GM21737 (cell line): Measurements from ENCODE around the gene C6orf52.
"Not testable (repeated sequence)": the region's sequence is repeated elsewhere in the genome, so short reads cannot be mapped to it uniquely, and the experiment has no call there.

Experiments used
- ATAC-seq: cut with Tn5 transposase; IDR thresholded peaks from one replicate; pipeline ENCODE4 v1.9.1; 2021; ENCODE audit warnings: mild to moderate bottlenecking, moderate library complexity; ENCODE audit not compliant: unreplicated experiment

Gene C6orf52

DNA sequence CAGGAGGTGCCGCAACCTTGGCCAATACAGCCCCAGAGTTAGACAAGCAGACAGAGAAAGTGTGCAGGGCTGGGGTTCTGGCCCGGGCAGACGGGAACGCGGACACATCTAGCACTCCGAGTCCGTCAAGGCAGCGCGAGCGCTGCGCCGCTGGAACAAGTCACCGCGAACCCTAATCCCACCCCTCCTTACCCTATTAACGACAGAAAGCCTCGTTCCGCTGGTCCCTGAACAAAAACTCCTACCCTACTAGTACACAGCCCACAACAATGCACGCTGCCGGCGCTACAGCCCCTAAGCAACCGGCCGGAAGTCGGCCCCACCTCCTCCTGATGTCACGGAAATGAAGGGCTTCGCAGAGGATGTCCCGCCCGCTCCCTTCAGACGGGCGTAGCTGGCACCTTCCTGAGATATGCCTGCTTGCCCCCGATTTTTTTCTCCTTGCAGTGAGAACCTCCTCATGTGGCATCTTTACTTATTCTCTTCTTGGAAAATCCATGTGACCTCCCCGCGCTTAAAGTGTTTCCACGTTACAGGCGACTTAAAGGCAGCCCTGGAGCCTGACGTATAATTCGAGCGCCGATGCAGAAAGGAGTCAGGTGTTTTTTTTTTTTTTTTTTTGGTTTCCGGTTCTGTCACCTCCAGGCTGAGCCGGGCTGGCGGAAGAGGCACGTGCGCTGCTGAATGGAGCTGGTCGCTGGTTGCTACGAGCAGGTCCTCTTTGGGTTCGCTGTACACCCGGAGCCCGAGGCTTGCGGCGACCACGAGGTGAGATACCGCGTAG, at the start of gene C6orf52, which contains the start of gene PAK1IP1:
Gene C6orf52, minus strand, starts transcription at position 315 of the 784 bp plus-strand sequence. CDS start 7,066 bp downstream, outside the sequence.
Gene PAK1IP1, plus strand, starts transcription at position 671 of the 784 bp plus-strand sequence. Its CDS starts 14 bp downstream, at position 685.
- peak; percentile 96 for ATAC-seq

GRCh38 chr6:10743515-10743914, 49.1 kb upstream of the C6orf52 start:
- ATAC-seq: no peak

GRCh38 chr6:10742251-10742650, 47.8 kb upstream of the C6orf52 start:
- no peak for ATAC-seq

DNA sequence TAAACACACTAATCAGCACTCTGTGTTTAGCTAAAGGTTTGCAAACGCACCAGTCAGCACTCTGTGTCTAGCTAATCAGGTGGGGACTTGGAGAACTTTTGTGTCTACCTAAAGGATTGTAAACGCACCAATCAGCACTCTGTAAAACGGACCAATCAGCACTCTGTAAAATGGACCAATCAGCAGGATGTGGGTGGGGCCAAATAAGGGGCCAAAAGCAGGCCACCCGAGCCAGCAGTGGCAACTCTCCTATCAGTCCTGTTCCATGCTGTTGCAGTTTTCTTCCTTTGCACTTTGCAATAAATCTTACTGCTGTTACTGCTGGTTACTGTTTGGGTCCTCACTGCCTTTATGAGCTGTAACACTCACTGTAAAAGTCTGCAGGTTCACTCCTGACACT, 47.2 kb upstream of the C6orf52 start:
- not testable (repeated sequence) for ATAC-seq

- ATAC-seq: no peak
These were observed 45.6 kb upstream of the C6orf52 start for GRCh38 chr6:10740061-10740460.

DNA sequence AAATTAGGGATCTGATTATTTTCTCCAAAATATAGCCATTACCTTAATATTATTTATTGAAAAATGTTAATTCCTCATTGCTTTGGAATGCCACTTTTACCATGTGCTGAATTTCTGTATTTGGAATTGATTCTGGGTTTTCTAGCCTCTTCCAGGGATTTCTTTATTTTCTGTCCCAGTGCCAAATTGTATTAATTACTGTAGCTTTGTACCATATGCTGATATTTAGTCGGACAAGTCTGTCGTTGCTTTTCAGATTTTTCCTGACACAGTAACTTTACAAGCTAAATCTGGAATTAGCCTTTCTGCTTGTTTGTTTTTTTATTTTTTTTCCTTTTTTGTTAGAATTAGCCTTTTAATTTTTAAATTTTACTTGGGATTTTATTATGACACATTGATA, 42.3 kb upstream of the C6orf52 start:
- ATAC-seq: no peak

DNA sequence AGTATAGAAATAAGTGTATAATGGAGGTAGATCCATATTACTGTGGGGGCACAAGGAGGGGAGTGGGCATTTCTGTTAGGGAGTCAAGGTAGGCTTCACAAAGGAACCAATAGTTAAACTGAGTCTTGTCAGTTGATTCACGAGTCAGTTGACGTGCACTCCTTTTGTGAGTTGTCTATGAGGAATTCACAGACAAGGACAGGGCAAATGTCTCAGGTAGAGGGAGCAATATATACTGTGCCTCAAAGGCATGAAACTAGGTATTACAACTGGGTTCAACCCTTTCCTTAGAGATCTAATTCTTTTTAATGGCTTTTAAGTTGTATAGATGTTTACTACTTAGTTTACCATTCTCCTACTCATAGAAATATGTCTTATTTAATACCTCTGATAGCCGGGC, 39.4 kb upstream of the C6orf52 start:
- no peak for ATAC-seq

DNA sequence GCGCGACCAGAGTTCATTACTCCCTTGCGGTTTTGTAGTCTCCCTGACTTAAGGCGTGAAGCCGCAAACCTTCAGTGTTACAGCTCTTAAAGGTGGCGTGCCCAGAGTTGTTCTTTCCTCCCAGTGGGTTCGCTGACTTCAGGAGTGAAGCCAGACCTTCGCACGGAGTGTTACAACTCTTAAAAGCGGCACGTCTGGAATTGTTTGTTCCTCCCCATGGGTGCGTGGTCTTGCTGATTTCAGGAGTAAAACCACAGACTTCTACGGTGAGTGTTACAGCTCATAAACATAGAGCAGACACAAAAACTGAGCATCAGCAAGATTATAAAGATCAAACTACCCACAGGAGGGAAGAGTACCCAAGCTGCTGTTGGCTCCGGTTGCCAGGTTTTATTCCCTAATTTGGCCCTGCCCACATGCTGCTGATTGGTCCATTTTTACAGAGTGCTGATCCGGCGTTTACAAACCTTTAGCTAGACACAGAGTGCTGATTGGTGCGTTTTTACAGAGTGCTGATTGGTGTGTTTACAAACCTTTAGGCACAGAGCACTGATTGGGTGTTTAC, 38.8 kb upstream of the C6orf52 start:
- ATAC-seq: no peak

DNA sequence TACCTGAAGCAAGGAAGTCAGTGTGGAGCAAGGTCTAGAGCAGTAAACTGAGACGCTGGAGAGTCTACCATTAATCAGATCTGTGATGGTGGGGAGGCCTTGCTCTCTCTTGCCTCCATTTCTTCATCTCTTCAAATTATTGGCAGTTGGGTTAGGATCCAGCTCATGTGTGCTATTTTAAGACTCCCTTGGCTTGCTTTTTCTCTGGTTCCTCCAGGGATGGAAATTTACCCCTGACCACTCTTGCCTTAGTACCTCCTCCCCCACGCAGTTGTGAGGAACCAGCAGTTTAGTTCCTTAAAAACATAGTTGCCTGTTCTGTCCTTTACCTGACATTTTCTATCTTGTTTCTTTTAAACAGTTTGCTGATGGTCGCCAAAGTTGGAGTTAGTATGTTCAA, 35.8 kb upstream of the C6orf52 start:
- no peak for ATAC-seq

- no peak for ATAC-seq
These were observed 31.3 kb upstream of the C6orf52 start for GRCh38 chr6:10725716-10726115.

GRCh38 chr6:10725044-10725443, 30.6 kb upstream of the C6orf52 start:
- no peak for ATAC-seq

DNA sequence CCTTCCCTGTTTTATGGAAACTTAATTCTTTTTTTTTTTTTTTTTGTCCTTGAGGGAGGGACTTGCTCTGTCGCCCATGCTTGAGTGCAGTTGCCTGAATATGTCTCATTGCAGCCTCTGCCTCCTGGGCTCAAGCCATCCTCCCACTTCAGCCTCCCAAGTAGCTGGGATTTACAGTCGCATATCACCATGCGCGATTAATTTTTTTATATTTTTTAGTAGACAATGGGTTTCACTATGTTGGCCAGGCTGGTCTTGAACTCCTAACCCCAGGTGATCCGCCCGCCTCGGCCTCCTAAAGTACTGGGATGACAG, 29.1 kb upstream of the C6orf52 start:
- ATAC-seq: no peak

GRCh38 chr6:10722820-10723566, 28.6 kb upstream of the C6orf52 start, which contains the start of gene TMEM14C:
TSS of gene TMEM14C (plus strand) at chr6:10723070. CDS start at chr6:10724614, 1,544 bp downstream.
- peak; percentile 96 for ATAC-seq

GRCh38 chr6:10722570-10722819, 28.1 kb upstream of the C6orf52 start:
- ATAC-seq: no peak

DNA sequence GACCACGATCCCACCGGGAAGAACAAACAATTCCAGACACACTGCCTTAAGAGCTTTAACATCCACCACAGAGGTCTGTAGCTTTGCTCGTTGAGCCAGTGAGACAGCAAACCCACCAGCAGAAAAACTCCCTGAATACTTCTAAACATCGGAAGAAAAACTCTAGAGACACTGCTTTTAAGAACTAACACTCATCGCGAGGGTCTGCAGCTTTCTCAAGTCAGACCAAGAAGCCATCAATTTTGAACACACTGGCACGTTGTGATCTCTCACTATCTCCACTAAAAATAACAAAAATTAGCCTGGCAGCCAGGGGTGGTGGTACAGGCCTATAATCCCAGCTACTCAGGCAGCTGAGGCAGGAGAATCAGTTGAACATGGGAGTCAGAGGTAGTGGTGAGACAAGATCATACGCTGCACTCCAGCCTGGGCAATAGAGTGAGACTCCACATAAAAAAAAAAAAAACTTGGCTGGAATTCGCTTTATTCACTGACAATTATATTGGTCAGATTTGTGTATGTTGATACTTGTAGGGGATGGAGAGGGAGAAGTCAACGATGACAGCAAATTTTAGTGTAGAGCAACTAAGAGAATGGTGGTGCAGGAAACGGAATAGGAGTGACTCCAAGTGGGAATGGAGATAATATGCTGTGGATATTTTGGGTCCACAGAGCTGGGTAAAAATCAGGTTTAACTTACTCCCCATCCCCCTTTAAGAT, 27.6 kb upstream of the C6orf52 start:
- no peak for ATAC-seq

DNA sequence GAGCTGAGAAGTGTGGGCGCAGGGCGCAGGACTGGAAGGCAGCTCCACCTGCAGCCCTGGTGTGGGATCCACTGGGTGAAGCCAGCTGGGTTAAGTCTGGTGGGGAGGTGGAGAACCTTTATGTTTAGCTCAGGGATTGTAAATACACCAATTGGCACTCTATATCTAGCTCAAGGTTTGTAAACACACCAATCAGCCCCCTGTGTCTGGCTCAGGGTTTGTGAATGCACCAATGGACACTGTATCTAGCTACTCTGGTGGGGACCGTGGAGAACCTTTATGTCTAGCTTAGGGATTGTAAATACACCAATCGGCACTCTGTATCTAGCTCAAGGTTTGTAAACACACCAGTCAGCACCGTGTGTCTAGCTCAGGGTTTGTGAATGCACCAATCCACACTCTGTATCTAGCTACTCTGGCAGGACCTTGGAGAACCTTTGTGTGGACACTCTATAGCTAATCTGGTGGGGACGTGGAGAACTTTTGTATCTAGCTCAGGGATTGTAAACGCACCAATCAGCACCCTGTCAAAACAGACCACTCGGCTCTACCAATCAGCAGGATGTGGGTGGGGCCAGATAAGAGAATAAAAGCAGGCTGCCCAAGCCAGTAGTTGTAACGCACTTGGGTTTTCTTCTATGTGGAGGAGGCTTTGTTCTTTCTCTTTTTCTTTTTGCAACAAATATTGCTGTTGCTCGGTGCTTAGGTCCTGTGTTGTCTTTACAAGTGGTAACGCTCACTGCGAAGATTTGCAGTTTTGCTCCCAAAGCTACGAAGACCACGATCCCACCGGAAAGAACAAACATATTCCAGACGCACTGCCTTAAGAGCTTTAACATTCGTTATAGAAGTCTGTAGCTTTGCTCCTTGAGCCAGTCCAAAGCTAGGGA, 26.8 kb upstream of the C6orf52 start:
- not testable (repeated sequence) for ATAC-seq

GRCh38 chr6:10720265-10720959, 26.0 kb upstream of the C6orf52 start:
- ATAC-seq: no peak

GRCh38 chr6:10719964-10720264, 25.5 kb upstream of the C6orf52 start:
- ATAC-seq: no peak

DNA sequence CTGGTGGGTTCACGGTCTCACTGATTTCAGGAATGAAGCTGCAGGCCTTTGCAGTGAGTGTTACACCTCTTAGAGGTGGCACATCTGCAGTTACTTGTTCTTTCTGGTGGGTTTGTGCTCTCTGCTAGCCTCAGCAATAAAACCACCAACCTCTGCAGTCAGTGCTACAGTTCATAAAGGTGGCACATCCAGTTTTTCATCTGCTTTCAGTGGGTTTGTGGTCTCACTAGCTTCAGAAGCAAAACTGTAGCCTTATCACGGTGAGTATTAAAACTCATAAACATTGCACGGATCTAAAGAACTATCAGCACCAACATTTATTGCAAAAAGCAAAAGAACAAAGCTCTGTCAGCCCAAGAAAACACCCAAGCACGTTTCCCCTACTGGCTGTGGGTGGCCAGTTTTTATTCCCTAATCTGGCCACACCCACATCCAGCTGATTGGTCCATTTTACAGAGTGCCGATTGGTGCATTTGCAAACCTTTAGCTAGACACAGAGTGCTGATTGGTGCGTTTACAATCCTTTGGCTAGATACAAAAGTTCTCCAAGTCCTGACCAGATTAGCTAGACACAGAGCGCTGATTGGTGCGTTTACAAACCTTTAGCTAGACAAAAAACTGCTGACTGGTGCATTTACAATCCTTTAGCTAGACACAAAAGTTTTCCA, 25.0 kb upstream of the C6orf52 start:
- ATAC-seq: no peak
